Loucy (cell line): Measurements from ENCODE around the gene PLVAP.

ENCODE experiments used
- CTCF ChIP-seq: fragments of 200-600 bp; sonication (generic); conservative IDR thresholded peaks from 2 replicates; pipeline ENCODE4 v1.5.1; 2014; ENCODE audit warnings: mild to moderate bottlenecking, antibody characterized with exemption, low read length
- EZH2phosphoT487 ChIP-seq: fragments of 200-600 bp; IDR thresholded peaks from 2 replicates; pipeline ENCODE4 v1.6.1; 2018; ENCODE audit warnings: antibody characterized with exemption, mild to moderate bottlenecking, moderate library complexity, borderline replicate concordance

GRCh38 chr19:17406046-17406886 lies 29.1 kb upstream of the PLVAP start:
- TF ChIP-seq CTCF (no peak), EZH2phosphoT487 (no peak)
